Mammary epithelial cell (primary cell): ENCODE measurements around the gene IQCK.

Source experiments
- EZH2 ChIP-seq: IDR thresholded peaks from 2 replicates; pipeline ENCODE4 v1.6.1; 2012; ENCODE audit warnings: low read length, inconsistent platforms, borderline replicate concordance
- TF ChIP-seq, protein P1 (sequence below), 2 donors: IDR thresholded peaks in 1 of 2; conservative IDR thresholded peaks in 1 of 2; 2 replicates each; pipeline ENCODE4 v1.5.1; 2011 to 2012; ENCODE audit warnings: inconsistent platforms in 2 of 2, low read length in 2 of 2, mild to moderate bottlenecking in 2 of 2, control low read depth in 1 of 2, low read depth in 1 of 2; ENCODE audit not compliant: insufficient read depth in 1 of 2; ENCODE audit errors: extremely low read depth in 1 of 2

DNA sequence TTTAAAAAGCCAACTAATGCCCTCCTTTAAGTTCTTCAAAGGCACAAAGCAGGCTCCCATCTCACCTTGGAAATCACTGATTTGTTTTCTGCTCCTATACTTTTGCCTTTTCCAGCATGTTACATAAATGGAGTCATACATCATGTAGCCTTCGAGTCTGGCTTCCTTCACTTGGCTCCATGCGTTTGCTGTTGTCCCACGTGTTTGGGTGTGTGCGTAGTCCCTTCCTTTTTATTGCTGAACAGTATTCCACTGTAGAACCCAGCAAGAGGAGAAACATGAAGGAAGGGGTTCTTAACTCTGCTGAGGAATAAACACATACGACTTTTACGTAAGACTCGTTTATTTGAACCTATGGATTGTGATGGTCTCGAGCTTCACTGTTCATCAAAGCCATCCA, 84.5 kb downstream of the IQCK start:
- TF ChIP-seq, protein P1, sequence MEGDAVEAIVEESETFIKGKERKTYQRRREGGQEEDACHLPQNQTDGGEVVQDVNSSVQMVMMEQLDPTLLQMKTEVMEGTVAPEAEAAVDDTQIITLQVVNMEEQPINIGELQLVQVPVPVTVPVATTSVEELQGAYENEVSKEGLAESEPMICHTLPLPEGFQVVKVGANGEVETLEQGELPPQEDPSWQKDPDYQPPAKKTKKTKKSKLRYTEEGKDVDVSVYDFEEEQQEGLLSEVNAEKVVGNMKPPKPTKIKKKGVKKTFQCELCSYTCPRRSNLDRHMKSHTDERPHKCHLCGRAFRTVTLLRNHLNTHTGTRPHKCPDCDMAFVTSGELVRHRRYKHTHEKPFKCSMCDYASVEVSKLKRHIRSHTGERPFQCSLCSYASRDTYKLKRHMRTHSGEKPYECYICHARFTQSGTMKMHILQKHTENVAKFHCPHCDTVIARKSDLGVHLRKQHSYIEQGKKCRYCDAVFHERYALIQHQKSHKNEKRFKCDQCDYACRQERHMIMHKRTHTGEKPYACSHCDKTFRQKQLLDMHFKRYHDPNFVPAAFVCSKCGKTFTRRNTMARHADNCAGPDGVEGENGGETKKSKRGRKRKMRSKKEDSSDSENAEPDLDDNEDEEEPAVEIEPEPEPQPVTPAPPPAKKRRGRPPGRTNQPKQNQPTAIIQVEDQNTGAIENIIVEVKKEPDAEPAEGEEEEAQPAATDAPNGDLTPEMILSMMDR (conservative IDR thresholded peaks at IDR 0.05 in 1 of 2, IDR thresholded peaks at IDR 0.05 in 1 of 2; ENCODE audit: extremely low read depth in 1 of 2, insufficient read depth in 1 of 2, low read depth in 1 of 2, low read length in 2 of 2): no peak
- TF ChIP-seq EZH2: no peak
